HG03378 (cell line): ENCODE data around the gene NRG4.
"Not testable (repeated sequence)": the region's sequence is repeated elsewhere in the genome, so short reads cannot be mapped to it uniquely, and the experiment has no call there.

Source experiments
- ATAC-seq: cut with Tn5 transposase; IDR thresholded peaks from one replicate; pipeline ENCODE4 v1.9.1; 2021; ENCODE audit warnings: mild to moderate bottlenecking, moderate library complexity; ENCODE audit not compliant: unreplicated experiment

The NRG4 gene

GRCh38 chr15:75928680-75929608 is 83.3 kb downstream of the NRG4 start:
- no peak for ATAC-seq

DNA sequence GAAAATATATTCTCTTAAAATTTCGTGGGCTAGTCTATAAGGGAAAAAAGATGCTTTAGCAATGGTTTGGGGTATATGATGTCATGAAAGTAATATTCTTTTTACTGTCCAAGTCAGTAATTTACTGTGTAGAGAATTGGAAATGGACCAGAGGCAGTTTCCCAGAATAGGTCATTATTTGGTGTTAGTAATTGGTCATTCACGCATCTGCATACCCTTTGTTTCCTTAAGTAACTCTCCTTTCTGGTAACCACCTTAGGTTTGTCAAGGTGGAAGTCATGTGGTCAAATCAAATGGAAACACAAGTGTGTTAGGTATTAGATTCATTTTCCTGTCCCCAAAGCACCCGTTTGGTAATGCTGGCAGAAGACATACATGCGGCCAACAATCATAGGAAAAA is 84.6 kb downstream of the NRG4 start:
- ATAC-seq: no peak

DNA sequence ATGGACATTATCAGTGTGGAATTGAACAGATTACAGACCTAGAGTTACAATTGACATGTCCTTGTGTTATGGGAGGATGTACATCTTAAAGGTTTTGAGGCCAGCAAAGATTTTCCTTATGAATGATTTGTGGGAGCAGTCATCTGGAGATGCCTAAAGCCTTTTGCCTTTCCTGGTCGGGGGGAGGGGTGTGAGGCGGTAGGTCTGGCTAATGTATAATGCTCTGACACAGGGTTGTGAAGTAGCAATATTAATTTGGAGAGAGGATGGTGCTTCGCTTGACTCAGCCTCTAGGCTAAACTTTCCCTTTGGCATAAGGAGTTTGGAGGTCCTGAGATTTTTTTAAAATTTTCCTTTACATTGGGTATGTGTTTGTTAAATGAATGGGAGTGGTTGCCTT is 85.3 kb downstream of the NRG4 start:
- no peak for ATAC-seq

GRCh38 chr15:75925440-75925839 is 86.8 kb downstream of the NRG4 start:
- no peak for ATAC-seq

- no peak for ATAC-seq
Measured at GRCh38 chr15:75924576-75924975, 87.6 kb downstream of the NRG4 start.

DNA sequence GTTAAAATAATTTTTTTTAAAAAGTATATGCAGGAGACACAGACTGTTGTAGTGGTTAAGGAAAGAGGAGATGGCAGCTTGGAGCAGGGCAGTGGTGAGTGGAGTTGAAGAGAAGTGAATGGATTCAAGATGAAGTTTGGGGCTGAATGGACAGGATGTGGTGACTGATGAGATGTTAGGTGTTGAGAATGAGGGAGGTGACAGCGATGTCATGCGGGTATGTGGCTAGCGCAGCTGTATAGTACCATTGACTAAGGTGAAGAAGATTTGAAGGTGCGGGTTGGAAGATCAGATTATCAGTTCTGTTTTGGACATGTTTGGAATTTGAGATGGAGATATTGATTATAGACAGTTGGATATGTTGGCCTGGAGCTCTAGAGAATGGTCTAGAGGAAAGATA is 88.5 kb downstream of the NRG4 start:
- ATAC-seq: no peak

GRCh38 chr15:75921732-75922703 is 90.2 kb downstream of the NRG4 start:
- ATAC-seq: no peak

DNA sequence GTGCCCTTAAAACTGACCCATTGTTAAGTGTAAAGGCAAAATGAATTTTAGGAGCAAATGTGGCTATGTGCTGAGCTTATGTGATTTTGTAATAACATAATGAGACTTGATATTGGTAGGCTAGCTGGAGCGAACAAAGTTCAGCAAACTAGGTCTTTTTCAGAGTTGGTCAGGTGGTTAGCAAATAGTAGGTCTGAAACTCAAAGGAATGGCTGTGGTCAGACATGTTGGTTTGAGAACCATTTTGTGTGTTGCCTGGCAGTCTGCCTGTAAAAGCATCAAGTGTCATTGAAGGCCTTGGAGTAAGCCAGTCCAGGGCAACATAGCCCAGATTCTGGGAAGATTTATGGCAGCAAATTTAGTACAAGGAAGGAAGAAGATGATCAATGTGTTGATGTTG is 92.1 kb downstream of the NRG4 start:
- no peak for ATAC-seq

- no peak for ATAC-seq
Measured at GRCh38 chr15:75918135-75918534, 94.1 kb downstream of the NRG4 start.

- no peak for ATAC-seq
Measured at GRCh38 chr15:75916978-75917377, 95.2 kb downstream of the NRG4 start.

- not testable (repeated sequence) for ATAC-seq
Measured at GRCh38 chr15:75910355-75910754, 101.9 kb downstream of the NRG4 start.

DNA sequence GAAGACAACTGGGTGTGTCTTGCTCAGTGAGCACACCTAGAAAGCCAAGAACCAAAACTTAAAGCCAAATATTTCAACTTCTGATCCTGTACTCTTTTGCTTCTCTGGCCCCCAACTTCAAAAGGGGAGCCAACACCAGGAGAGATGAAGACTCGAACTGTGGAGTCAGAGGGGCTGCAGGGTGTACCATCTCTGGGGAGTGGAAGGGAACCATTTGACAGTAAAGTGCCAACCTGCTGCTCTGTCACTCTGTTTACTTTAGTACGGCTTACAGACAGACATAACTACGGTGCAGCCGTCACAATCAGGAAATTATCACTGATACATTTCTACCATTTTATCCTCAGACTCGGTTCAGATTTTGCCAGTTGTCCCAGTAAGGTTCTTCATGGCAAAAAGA is 107.0 kb downstream of the NRG4 start:
- no peak for ATAC-seq

- ATAC-seq: peak; percentile 79
Measured at GRCh38 chr15:75903331-75904239, 108.6 kb downstream of the NRG4 start, which contains the start of gene FBXO22. TSS of gene FBXO22 (plus strand) at chr15:75903878. CDS start at chr15:75903964, 86 bp downstream.

DNA sequence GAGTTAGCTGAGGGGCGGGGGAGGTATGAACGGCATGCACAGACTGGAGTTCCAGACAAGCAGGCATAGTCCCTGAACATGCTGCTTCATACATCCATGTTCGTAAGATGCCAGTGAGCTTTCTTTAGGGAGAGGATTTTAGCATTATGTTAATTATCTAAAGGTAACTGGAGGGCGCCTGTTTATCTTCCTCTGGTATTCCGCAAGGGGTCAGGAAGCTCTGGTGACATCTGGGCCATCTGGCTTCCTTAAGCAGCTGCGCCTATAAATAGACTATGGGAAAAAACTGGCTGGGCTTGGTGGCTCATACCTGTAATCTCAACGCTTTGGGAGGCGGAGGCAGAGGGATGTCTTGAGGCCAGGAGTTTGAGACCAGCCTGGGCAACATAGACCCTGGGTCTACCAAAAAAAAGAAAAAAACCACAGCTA is 110.1 kb downstream of the NRG4 start:
- no peak for ATAC-seq

GRCh38 chr15:75900577-75900976 is 111.6 kb downstream of the NRG4 start:
- no peak for ATAC-seq

DNA sequence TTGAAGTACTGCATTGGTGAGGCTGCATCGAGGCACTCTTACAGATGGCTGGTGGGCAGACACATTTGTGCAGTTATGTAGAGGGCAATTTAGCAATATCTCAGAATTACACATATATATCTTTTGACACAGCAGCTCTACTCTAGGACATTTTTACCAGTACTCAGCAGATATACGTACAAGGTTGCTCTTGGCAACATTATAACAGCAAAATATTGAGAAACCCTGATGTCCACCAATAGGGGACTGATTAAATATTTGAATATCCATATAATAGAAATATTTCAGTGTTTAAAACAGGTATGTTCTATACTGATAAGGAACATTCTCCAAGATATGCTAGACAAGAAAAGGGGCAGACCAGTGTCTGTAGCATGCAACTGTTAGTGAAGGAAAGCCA is 116.5 kb downstream of the NRG4 start:
- no peak for ATAC-seq

DNA sequence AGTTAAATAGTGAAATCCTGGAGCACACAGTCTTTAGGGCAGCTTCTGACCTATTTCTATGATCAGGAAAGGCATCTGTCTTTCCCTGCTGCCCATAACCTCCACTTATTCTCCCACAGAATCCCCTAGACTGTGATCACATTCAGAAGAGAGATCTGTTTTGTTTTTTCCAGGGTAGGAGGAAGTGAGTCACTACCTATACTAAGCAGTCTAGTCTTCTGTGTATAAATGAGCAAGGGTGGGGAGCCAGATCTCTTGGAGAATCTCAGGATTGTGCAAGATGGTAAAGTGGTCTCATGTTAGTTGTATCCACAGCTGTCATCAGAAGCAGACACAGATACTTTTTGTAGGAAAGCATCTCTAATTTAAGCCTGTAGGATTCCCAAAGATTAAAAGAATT is 120.3 kb downstream of the NRG4 start:
- ATAC-seq: no peak
